ENCODE data around the gene TMEM141.
"Not testable (repeated sequence)": the region's sequence is repeated elsewhere in the genome, so short reads cannot be mapped to it uniquely, and the experiment has no call there.

Gene TMEM141

GRCh38 chr9:136840140-136840876 lies 49.2 kb downstream of the TMEM141 start:
- no peak overlapping the region for H3K4me3 ChIP-seq (ENCODE audit: low read depth, low read length)
- no peaks in the 10 kb centered on the region for H3K27me3 ChIP-seq (ENCODE audit: control insufficient read depth, insufficient read depth, low read length)
- peaks cover 12% of the 10 kb centered on the region for H3K36me3 ChIP-seq (ENCODE audit: control insufficient read depth, insufficient read depth, low read length)
- H3K9me3 ChIP-seq (ENCODE audit: control insufficient read depth, insufficient read depth, low read length), result no peaks in the 10 kb centered on the region
- H3K4me1 ChIP-seq (ENCODE audit: control insufficient read depth, insufficient read depth, low read length), result peaks cover 15% of the 10 kb centered on the region
- no peak overlapping the region for H3K9ac ChIP-seq (ENCODE audit: low read depth, low read length)
- H3K27ac ChIP-seq (ENCODE audit: low read depth, low read length), result peak overlapping the region; percentile 55

GRCh38 chr9:136840877-136841645 lies 49.9 kb downstream of the TMEM141 start:
- Histone ChIP-seq H3K36me3 (ENCODE audit: control insufficient read depth, insufficient read depth, low read length) (peaks cover 10% of the 10 kb centered on the region), H3K9ac (ENCODE audit: low read depth, low read length) (no peak overlapping the region), H3K4me1 (ENCODE audit: control insufficient read depth, insufficient read depth, low read length) (peaks cover 15% of the 10 kb centered on the region), H3K4me3 (ENCODE audit: low read depth, low read length) (no peak overlapping the region), H3K27me3 (ENCODE audit: control insufficient read depth, insufficient read depth, low read length) (no peaks in the 10 kb centered on the region), H3K27ac (ENCODE audit: low read depth, low read length) (peak overlapping the region; percentile 55), H3K9me3 (ENCODE audit: control insufficient read depth, insufficient read depth, low read length) (no peaks in the 10 kb centered on the region)

GRCh38 chr9:136841646-136842379 lies 50.7 kb downstream of the TMEM141 start:
- H3K36me3 ChIP-seq (ENCODE audit: control insufficient read depth, insufficient read depth, low read length); H3K9ac ChIP-seq (ENCODE audit: low read depth, low read length); H3K4me3 ChIP-seq (ENCODE audit: low read depth, low read length); H3K27me3 ChIP-seq (ENCODE audit: control insufficient read depth, insufficient read depth, low read length); H3K9me3 ChIP-seq (ENCODE audit: control insufficient read depth, insufficient read depth, low read length); H3K27ac ChIP-seq (ENCODE audit: low read depth, low read length): not testable (repeated sequence)
- H3K4me1 ChIP-seq (ENCODE audit: control insufficient read depth, insufficient read depth, low read length), result peaks cover 15% of the 10 kb centered on the region

- not testable (repeated sequence) for H3K27ac ChIP-seq (ENCODE audit: low read depth, low read length); H3K9ac ChIP-seq (ENCODE audit: low read depth, low read length); H3K36me3 ChIP-seq (ENCODE audit: control insufficient read depth, insufficient read depth, low read length); H3K9me3 ChIP-seq (ENCODE audit: control insufficient read depth, insufficient read depth, low read length); H3K27me3 ChIP-seq (ENCODE audit: control insufficient read depth, insufficient read depth, low read length)
- Histone ChIP-seq H3K4me1 (ENCODE audit: control insufficient read depth, insufficient read depth, low read length) (peaks cover 15% of the 10 kb centered on the region), H3K4me3 (ENCODE audit: low read depth, low read length) (0 out of 2 replicates have a peak within 1 kb of the TSS, but pooled peaks have one; percentile 6)
Observed at GRCh38 chr9:136842380-136842948, 51.3 kb downstream of the TMEM141 start, which contains the start of gene AJM1. Gene AJM1, plus strand, starts transcription at chr9:136842478. Its CDS starts 1,937 bp downstream, at chr9:136844415.

Measured in HUES48 (cell line).